OCI-LY3 (cell line): Measurements from ENCODE around the gene NELL2.

Source experiments
- EZH2phosphoT487 ChIP-seq: fragments of 200-600 bp; shearing (Covaris generic); IDR thresholded peaks from 2 replicates; pipeline ENCODE4 v1.6.1; 2018; ENCODE audit warnings: antibody characterized with exemption, mixed run types, low read depth
- TF ChIP-seq, protein P1 (sequence below): fragments of 200-600, 300-600 bp; sonication (generic); IDR thresholded peaks from 2 replicates; pipeline ENCODE4 v1.5.1; 2014; ENCODE audit warnings: antibody characterized with exemption, low read length, low read depth

GRCh38 chr12:44640427-44641190, 235.5 kb downstream of the NELL2 start:
- TF ChIP-seq, protein P1, sequence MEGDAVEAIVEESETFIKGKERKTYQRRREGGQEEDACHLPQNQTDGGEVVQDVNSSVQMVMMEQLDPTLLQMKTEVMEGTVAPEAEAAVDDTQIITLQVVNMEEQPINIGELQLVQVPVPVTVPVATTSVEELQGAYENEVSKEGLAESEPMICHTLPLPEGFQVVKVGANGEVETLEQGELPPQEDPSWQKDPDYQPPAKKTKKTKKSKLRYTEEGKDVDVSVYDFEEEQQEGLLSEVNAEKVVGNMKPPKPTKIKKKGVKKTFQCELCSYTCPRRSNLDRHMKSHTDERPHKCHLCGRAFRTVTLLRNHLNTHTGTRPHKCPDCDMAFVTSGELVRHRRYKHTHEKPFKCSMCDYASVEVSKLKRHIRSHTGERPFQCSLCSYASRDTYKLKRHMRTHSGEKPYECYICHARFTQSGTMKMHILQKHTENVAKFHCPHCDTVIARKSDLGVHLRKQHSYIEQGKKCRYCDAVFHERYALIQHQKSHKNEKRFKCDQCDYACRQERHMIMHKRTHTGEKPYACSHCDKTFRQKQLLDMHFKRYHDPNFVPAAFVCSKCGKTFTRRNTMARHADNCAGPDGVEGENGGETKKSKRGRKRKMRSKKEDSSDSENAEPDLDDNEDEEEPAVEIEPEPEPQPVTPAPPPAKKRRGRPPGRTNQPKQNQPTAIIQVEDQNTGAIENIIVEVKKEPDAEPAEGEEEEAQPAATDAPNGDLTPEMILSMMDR: no peak
- no peak for TF ChIP-seq EZH2phosphoT487
